ENCODE results near the gene MET.

MET gene

DNA sequence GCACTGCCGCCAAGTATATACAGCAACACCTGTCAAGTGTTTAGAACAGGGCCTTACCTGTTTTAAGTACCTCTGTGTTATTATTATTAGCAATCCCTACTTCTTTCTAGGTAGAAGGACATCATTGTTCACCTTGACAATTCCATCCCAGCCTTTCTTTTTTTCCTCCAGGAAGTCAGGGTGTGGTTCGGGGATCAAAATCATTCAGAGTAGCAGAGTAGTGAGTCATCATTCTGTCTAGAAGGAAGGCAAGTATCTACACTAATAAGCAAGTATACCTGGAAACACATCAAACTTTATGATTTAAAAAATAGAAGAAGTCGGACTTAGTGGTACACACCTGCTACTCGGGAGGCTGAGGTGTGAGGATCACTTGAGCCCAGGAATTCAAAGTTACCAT is 164.9 kb downstream of the MET start:
- ChIA-PET POLR2A (no interaction called here), CTCF (no interaction called here)
- H3K27ac ChIP-seq (ENCODE audit: extremely low read depth, low read depth, low read length), result no peak overlapping the region

DNA sequence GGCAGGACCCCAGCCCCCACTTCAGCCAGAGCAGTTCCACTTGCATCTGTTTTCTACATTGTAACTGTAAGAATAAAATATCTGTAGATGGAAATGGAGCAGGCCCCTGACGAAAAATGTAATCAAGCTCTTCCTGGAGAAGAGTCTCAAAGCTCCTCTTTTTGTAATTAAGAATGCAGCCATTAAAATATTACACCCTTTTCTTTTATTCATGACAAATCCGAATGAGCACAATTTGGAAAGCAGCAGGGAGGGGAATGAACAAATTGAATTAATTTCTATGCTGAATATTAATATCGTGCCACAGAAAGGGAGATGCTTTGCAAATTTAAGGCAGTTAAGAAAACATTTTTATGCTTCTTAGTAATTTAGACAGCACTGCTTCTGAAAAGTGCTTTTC is 165.6 kb downstream of the MET start:
- no peak overlapping the region for H3K4me3 ChIP-seq (ENCODE audit: low read depth, low read length)
- ChIA-PET CTCF (no interaction called here), POLR2A (no interaction called here)
- TF ChIP-seq ZNF132 (tag by site-specific recombination; IDR thresholded peaks at IDR 0.05; ENCODE audit: borderline replicate concordance) (no peak), ZNF433 (tag by site-specific recombination; IDR thresholded peaks at IDR 0.05; ENCODE audit: low read depth) (no peak)
- H3K4me1 ChIP-seq (ENCODE audit: control insufficient read depth, insufficient read depth, low read length), result no peaks in the 10 kb centered on the region
- H3K36me3 ChIP-seq (ENCODE audit: control insufficient read depth in 2 of 2, insufficient read depth in 1 of 2, low read length in 2 of 2), result no peaks in the 10 kb centered on the region
- H3K27ac ChIP-seq (ENCODE audit: extremely low read depth, low read depth, low read length), result no peak overlapping the region
- no peaks in the 10 kb centered on the region for H3K9me3 ChIP-seq (ENCODE audit: control insufficient read depth, insufficient read depth, low read depth, low read length)

More for the DNA sequence above, 164.9 kb downstream of the MET start:
- Histone ChIP-seq H3K36me3 (ENCODE audit: control insufficient read depth in 2 of 2, insufficient read depth in 1 of 2, low read length in 2 of 2) (no peaks in the 10 kb centered on the region), H3K9me3 (ENCODE audit: control insufficient read depth, insufficient read depth, low read depth, low read length) (no peaks in the 10 kb centered on the region), H3K4me1 (ENCODE audit: control insufficient read depth, insufficient read depth, low read length) (no peaks in the 10 kb centered on the region), H3K4me3 (ENCODE audit: low read depth, low read length) (no peak overlapping the region)
- TF ChIP-seq REPIN1 (tag by site-specific recombination; IDR thresholded peaks at IDR 0.05; ENCODE audit: low read depth), result no peak
- no peak for TF ChIP-seq ZNF175 (tag by site-specific recombination; IDR thresholded peaks at IDR 0.05)
- TF ChIP-seq ZNF548 (tag by site-specific recombination; IDR thresholded peaks at IDR 0.05), result no peak
- no peak for TF ChIP-seq ZNF394 (tag by site-specific recombination; IDR thresholded peaks at IDR 0.05; ENCODE audit: borderline replicate concordance)
- no peak for TF ChIP-seq ZXDB (tag by site-specific recombination; IDR thresholded peaks at IDR 0.05)
- no peak for TF ChIP-seq ZNF404 (tag by site-specific recombination; IDR thresholded peaks at IDR 0.05)
- no peak for TF ChIP-seq ZNF423 (tag by site-specific recombination; IDR thresholded peaks at IDR 0.05)
- TF ChIP-seq ZBTB8A (tag by site-specific recombination; IDR thresholded peaks at IDR 0.05), result no peak
- no peak for TF ChIP-seq GFI1B (tag by site-specific recombination; IDR thresholded peaks at IDR 0.05)
- no peak for TF ChIP-seq ZNF561 (tag by site-specific recombination; IDR thresholded peaks at IDR 0.05; ENCODE audit: borderline replicate concordance)
- TF ChIP-seq YY1 (tag by site-specific recombination; IDR thresholded peaks at IDR 0.05), result no peak
- TF ChIP-seq KLF9 (tag by site-specific recombination; IDR thresholded peaks at IDR 0.05; ENCODE audit: low read depth), result no peak
- TF ChIP-seq ZNF138 (tag by site-specific recombination; IDR thresholded peaks at IDR 0.05; ENCODE audit: borderline replicate concordance), result no peak
- no peak for TF ChIP-seq ZNF658 (tag by site-specific recombination; IDR thresholded peaks at IDR 0.05)

DNA sequence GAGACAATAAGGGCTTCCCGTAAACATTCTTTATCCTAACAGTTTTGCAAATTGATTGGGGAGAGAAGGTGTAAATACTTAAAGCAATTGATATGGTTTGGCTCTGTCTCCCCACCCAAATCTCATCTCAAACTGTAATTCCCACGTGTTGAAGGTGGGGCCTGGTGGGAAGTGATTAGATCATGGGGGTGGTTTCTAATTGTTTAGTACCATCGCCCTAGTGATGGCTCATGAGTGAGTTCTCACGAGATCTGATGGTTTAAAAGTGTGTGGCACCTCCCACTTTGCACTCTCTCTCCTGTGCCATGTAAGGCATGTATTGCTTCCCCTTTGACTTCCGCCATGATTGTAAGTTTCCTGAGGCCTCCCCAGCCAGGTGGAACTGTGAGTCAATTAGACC is 168.3 kb downstream of the MET start:
- no peak overlapping the region for H3K27ac ChIP-seq (ENCODE audit: extremely low read depth, low read depth, low read length)
- ChIA-PET POLR2A (no interaction called here), CTCF (interaction anchor here (0.7 kb wide), 1 partner anchor 530 kb away, joined by 5 read pairs; no protein-coding TSS in a partner anchor)
- H3K4me3 ChIP-seq (ENCODE audit: low read depth, low read length), result no peak overlapping the region
- no peak for TF ChIP-seq ZNF768 (tag by site-specific recombination; IDR thresholded peaks at IDR 0.05)
- no peak for TF ChIP-seq ZNF544 (tag by site-specific recombination; IDR thresholded peaks at IDR 0.05)
- no peak for TF ChIP-seq WT1 (tag by site-specific recombination; IDR thresholded peaks at IDR 0.05)
- no peak for TF ChIP-seq ZNF138 (tag by site-specific recombination; IDR thresholded peaks at IDR 0.05; ENCODE audit: borderline replicate concordance)
- no peaks in the 10 kb centered on the region for H3K4me1 ChIP-seq (ENCODE audit: control insufficient read depth, insufficient read depth, low read length)
- H3K9me3 ChIP-seq (ENCODE audit: control insufficient read depth, insufficient read depth, low read depth, low read length), result no peaks in the 10 kb centered on the region
- no peaks in the 10 kb centered on the region for H3K36me3 ChIP-seq (ENCODE audit: control insufficient read depth in 2 of 2, insufficient read depth in 1 of 2, low read length in 2 of 2)

DNA sequence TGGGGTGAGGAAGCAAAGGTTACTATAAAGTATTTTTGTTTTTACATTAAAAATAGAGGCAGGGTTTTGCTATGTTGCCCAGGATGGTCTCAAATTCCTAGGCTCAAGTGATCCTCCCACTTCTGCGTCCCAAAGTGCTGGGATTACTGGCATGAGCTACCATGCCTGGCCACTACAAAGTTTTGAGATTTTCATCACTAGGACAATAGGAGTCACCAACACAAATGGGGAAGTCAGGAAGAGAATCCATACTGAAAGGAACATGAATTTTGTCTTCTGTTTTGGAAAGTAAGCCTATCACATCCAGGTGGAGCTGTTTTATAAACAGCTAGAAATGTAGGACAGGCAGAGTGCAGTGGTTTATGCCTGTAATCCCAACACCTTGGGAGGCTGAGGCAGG is 170.4 kb downstream of the MET start:
- Histone ChIP-seq H3K36me3 (ENCODE audit: control insufficient read depth in 2 of 2, insufficient read depth in 1 of 2, low read length in 2 of 2) (no peaks in the 10 kb centered on the region), H3K4me3 (ENCODE audit: low read depth, low read length) (no peak overlapping the region), H3K4me1 (ENCODE audit: control insufficient read depth, insufficient read depth, low read length) (no peaks in the 10 kb centered on the region), H3K9me3 (ENCODE audit: control insufficient read depth, insufficient read depth, low read depth, low read length) (no peaks in the 10 kb centered on the region), H3K27ac (ENCODE audit: extremely low read depth, low read depth, low read length) (no peak overlapping the region)
- CTCF ChIA-PET, result interaction anchor here (0.6 kb wide), 1 partner anchor 18 kb away, joined by 3 read pairs; no protein-coding TSS in a partner anchor
- no peak for TF ChIP-seq ZNF670 (tag by site-specific recombination; IDR thresholded peaks at IDR 0.05; ENCODE audit: low read depth)
- POLR2A ChIA-PET, result no interaction called here

Data from HEK293 (cell line).